IMR-90 (cell line): ENCODE data around the gene NAPB. TPM values are rescaled to one million over a fixed set of nuclear protein-coding genes. Genes with fewer than 3 reads are reported as not detected.

Experiments
- ATAC-seq: fragments of 200-7000 bp; cut with Tn5 transposase; 2 replicates; pipeline ENCODE4 v1.9.1; 2020; ENCODE audit warnings: low read depth, mild to moderate bottlenecking, moderate library complexity
- BruUV-seq: library from RNA; stranded (reverse); fragments of 400-500 nt; replicated peaks from 2 replicates; lab custom pipeline; 2021; lab: Mats Ljungman, UMichigan
- CTCF ChIA-PET: fragments of 300-600 bp; formaldehyde crosslinking; extraction: SDS; loops from one replicate; lab custom pipeline; 2021; ENCODE audit warnings: antibody characterized with exemption; lab: Yijun Ruan, JAX
- POLR2A ChIA-PET: fragments of 300-600 bp; sonication (Branson Sonifier 250); formaldehyde crosslinking; loops from one replicate; lab custom pipeline; 2022; ENCODE audit warnings: antibody characterized with exemption; ENCODE audit not compliant: unreplicated experiment; lab: Charles Lee
- DNase-seq: peaks from one replicate; pipeline ENCODE4 v3.0.0; 2013
- H2AFZ ChIP-seq: replicated peaks from 2 replicates; pipeline ENCODE3; 2013; ENCODE audit warnings: low read length, mild to moderate bottlenecking; ENCODE audit not compliant: poor library complexity
- H2AK5ac ChIP-seq: 2 replicates; pipeline ENCODE4 v1.6.1; 2013; ENCODE audit warnings: low read depth, low read length, inconsistent platforms
- H2AK9ac ChIP-seq: replicated peaks from 2 replicates; pipeline ENCODE3; 2013; ENCODE audit warnings: mild to moderate bottlenecking, low read depth, low read length, moderate library complexity; ENCODE audit not compliant: poor library complexity
- H2BK120ac ChIP-seq: 2 replicates; pipeline ENCODE4 v1.6.1; 2013; ENCODE audit warnings: low read depth, low read length, inconsistent platforms
- H2BK15ac ChIP-seq: 3 replicates; pipeline ENCODE4 v1.6.1; 2013; ENCODE audit warnings: low read depth, low read length, inconsistent platforms
- H2BK20ac ChIP-seq: 2 replicates; pipeline ENCODE4 v1.6.1; 2013; ENCODE audit warnings: low read depth, mild to moderate bottlenecking, inconsistent platforms, low read length, moderate library complexity
- H2BK5ac ChIP-seq: 2 replicates; pipeline ENCODE4 v1.6.1; 2013; ENCODE audit warnings: mild to moderate bottlenecking, low read depth, low read length, inconsistent platforms; ENCODE audit not compliant: poor library complexity, severe bottlenecking
- H3K14ac ChIP-seq: replicated peaks from 2 replicates; pipeline ENCODE4 v1.6.1; 2013; ENCODE audit warnings: low read depth, low read length, inconsistent platforms
- H3K18ac ChIP-seq: 2 replicates; pipeline ENCODE4 v1.6.1; 2013; ENCODE audit warnings: low read depth, low read length, control low read depth
- H3K23ac ChIP-seq: 2 replicates; pipeline ENCODE4 v1.6.1; 2013; ENCODE audit warnings: low read depth, low read length, inconsistent platforms
- H3K27ac ChIP-seq: 2 replicates; pipeline ENCODE4 v1.5.1; 2013; ENCODE audit warnings: mild to moderate bottlenecking, control low read depth, low read length; ENCODE audit not compliant: insufficient read depth
- H3K27me3 ChIP-seq: 2 replicates; pipeline ENCODE4 v1.6.1; 2013; ENCODE audit warnings: low read length; ENCODE audit not compliant: control insufficient read depth, insufficient read depth
- H3K36me3 ChIP-seq: 2 replicates; pipeline ENCODE4 v1.6.1; 2013; ENCODE audit warnings: low read length, mixed read lengths; ENCODE audit not compliant: control insufficient read depth, insufficient read depth
- H3K4ac ChIP-seq: 2 replicates; pipeline ENCODE4 v1.6.1; 2013; ENCODE audit warnings: low read depth, low read length, inconsistent platforms
- H3K4me1 ChIP-seq: 2 replicates; pipeline ENCODE4 v1.6.1; 2013; ENCODE audit warnings: low read length, mixed read lengths; ENCODE audit not compliant: control insufficient read depth, insufficient read depth
- H3K4me2 ChIP-seq: 2 replicates; pipeline ENCODE4 v1.6.1; 2013; ENCODE audit warnings: low read depth, mild to moderate bottlenecking, control low read depth, low read length, moderate library complexity
- H3K4me3 ChIP-seq: 2 replicates; pipeline ENCODE4 v1.5.1; 2013; ENCODE audit warnings: low read depth, mild to moderate bottlenecking, control low read depth, low read length, moderate library complexity; ENCODE audit not compliant: insufficient read depth
- H3K56ac ChIP-seq: 2 replicates; pipeline ENCODE4 v1.6.1; 2013; ENCODE audit warnings: low read length, inconsistent platforms; ENCODE audit not compliant: insufficient read depth; ENCODE audit errors: extremely low read depth
- H3K79me1 ChIP-seq, 2 experiments: 2 replicates each; pipeline ENCODE4 v1.6.1; 2013; ENCODE audit warnings: low read length in 2 of 2, inconsistent platforms in 1 of 2, low read depth in 1 of 2
- H3K9ac ChIP-seq: 2 replicates; pipeline ENCODE4 v1.6.1; 2013; ENCODE audit warnings: low read depth, low read length, control low read depth
- H3K9me1 ChIP-seq: 2 replicates; pipeline ENCODE4 v1.6.1; 2013; ENCODE audit warnings: low read length, inconsistent platforms; ENCODE audit not compliant: insufficient read depth
- H3K9me3 ChIP-seq: 2 replicates; pipeline ENCODE4 v1.6.1; 2013; ENCODE audit warnings: low read length; ENCODE audit not compliant: control insufficient read depth, insufficient read depth
- H4K20me1 ChIP-seq: 2 replicates; pipeline ENCODE4 v1.6.1; 2013; ENCODE audit warnings: low read length, inconsistent platforms; ENCODE audit not compliant: insufficient read depth
- H4K5ac ChIP-seq: 2 replicates; pipeline ENCODE4 v1.6.1; 2013; ENCODE audit warnings: mild to moderate bottlenecking, low read depth, low read length, control low read depth
- H4K8ac ChIP-seq, 2 experiments: 2 replicates each; pipeline ENCODE4 v1.6.1; 2013; ENCODE audit warnings: low read depth in 2 of 2, low read length in 2 of 2, control low read depth in 1 of 2, inconsistent platforms in 1 of 2
- H4K91ac ChIP-seq: 2 replicates; pipeline ENCODE4 v1.6.1; 2013; ENCODE audit warnings: low read depth, low read length, inconsistent platforms; ENCODE audit not compliant: insufficient read depth
- CHD1 ChIP-seq: IDR thresholded peaks from 2 replicates; pipeline ENCODE4 v1.6.1; 2012; ENCODE audit warnings: low read depth, low read length, improper control_type of control experiment
- ELK1 ChIP-seq: fragments of 150-350 bp; IDR thresholded peaks from 2 replicates; pipeline ENCODE4 v1.6.1; 2016; ENCODE audit warnings: low read depth, mild to moderate bottlenecking, low read length, moderate library complexity, borderline replicate concordance
- FOS ChIP-seq: fragments of 150-350 bp; IDR thresholded peaks from 2 replicates; pipeline ENCODE4 v1.6.1; 2016; ENCODE audit warnings: low read depth, low read length
- MAFK ChIP-seq: IDR thresholded peaks from 2 replicates; pipeline ENCODE4 v1.6.1; 2012; ENCODE audit warnings: low read depth, low read length, improper control_type of control experiment
- MXI1 ChIP-seq: IDR thresholded peaks from 2 replicates; pipeline ENCODE4 v1.6.1; 2012; ENCODE audit warnings: low read depth, mild to moderate bottlenecking, low read length, moderate library complexity, borderline replicate concordance
- NFE2L2 ChIP-seq: fragments of 150-350 bp; IDR thresholded peaks from 2 replicates; pipeline ENCODE4 v1.6.1; 2016; ENCODE audit warnings: low read depth, mild to moderate bottlenecking, low read length
- POLR2A ChIP-seq: IDR thresholded peaks from 2 replicates; pipeline ENCODE4 v1.6.1; 2012; ENCODE audit warnings: mild to moderate bottlenecking, low read depth, low read length
- RAD21 ChIP-seq: IDR thresholded peaks from 2 replicates; pipeline ENCODE4 v1.6.1; 2012; ENCODE audit warnings: low read length, improper control_type of control experiment
- USF2 ChIP-seq: fragments of 150-350 bp; IDR thresholded peaks from 2 replicates; pipeline ENCODE4 v1.6.1; 2017; ENCODE audit warnings: mild to moderate bottlenecking, antibody characterized with exemption, low read length, low read depth
- WGBS, 2 experiments: methylation state at CpG; one replicate each; pipeline versions ENCODE4 v1.1.5 to v1.1.7; 2013; ENCODE audit warnings: missing lambda C conversion rate in 2 of 2; ENCODE audit not compliant: insufficient read length in 1 of 2; ENCODE audit errors: extremely low coverage in 2 of 2; 5-methylcytosine and 5-hydroxymethylcytosine counted together
- dilution Hi-C: fragments of 300-500 bp; cut with HindIII; formaldehyde crosslinking; loops from one replicate; pipeline ENCODE4 v1.14.3; 2018; ENCODE audit warnings: low sequenced_read_pairs; ENCODE audit not compliant: unreplicated experiment
- in situ Hi-C: fragments of 300-500 bp; cut with MboI; formaldehyde crosslinking; loops from 3 replicates; pipeline ENCODE4 v1.14.3; 2019; ENCODE audit warnings: low sequenced_read_pairs, inconsistent platforms, mixed read lengths
- intact Hi-C: fragments of 100-400 bp; cut with micrococcal nuclease; formaldehyde crosslinking; loops from 2 replicates; pipeline ENCODE4 v1.10.0; 2022
- polyA plus RNA-seq, 3 experiments: library from polyadenylated mRNA; depleted of rRNA; stranded (reverse); fragments of >200 nt; gene quantifications; 2 replicates each; pipeline ENCODE4 v1.2.3, GENCODE V29; 2012; ENCODE audit warnings: low replicate concordance in 1 of 3
- total RNA-seq: library from RNA; depleted of rRNA; stranded (reverse); fragments of >200 nt; gene quantifications from 2 replicates; pipeline ENCODE4 v1.2.3, GENCODE V29; 2012

The NAPB gene
- total and polyA plus RNA-seq, 2 of the 4 experiments (the other 2 are of a cell fraction), result 4.4 to 5.2 TPM

GRCh38 chr20:23406880-23407279 lies 14.4 kb downstream of the NAPB start:
- Histone ChIP-seq H3K23ac (no peak overlapping the region), H3K4me1 (peaks cover 15% of the 10 kb centered on the region), H2BK20ac (no peak overlapping the region), H2AK5ac (no peak overlapping the region), H4K20me1 (peaks cover 41% of the 10 kb centered on the region), H3K4ac (no peak overlapping the region), H3K14ac (no peak overlapping the region), H4K8ac (no peak overlapping the region), H3K9ac (no peak overlapping the region), H3K36me3 (no peaks in the 10 kb centered on the region; the same call in 1 of the 2 replicates), H2BK15ac (no peak overlapping the region), H3K79me1 (peaks cover 27 to 79% of the 10 kb centered on the region in 2 experiments), H2AFZ (no peak overlapping the region), H4K91ac (no peak overlapping the region), H2AK9ac (no peak overlapping the region), H3K27ac (no peak overlapping the region), H3K56ac (no peak overlapping the region), H4K5ac (no peak overlapping the region), H3K9me3 (no peaks in the 10 kb centered on the region), H2BK120ac (no peak overlapping the region), H3K4me2 (no peak overlapping the region), H3K18ac (no peak overlapping the region), H2BK5ac (no peak overlapping the region), H3K4me3 (no peak overlapping the region), H3K27me3 (no peaks in the 10 kb centered on the region), H3K9me1 (peaks cover 9% of the 10 kb centered on the region)
- no TSS peak for BruUV-seq
- ChIA-PET CTCF (no interaction called here), POLR2A (no interaction called here)
- no CpG with 5 or more reads among the region's 1 CpG for WGBS, 2 experiments
- dilution Hi-C loops (no loop called here), intact Hi-C loops (no loop called here), in situ Hi-C loops (no loop called here)
- DNase-seq (no peak), ATAC-seq (no peak)
- TF ChIP-seq ELK1, result no peak
- TF ChIP-seq FOS, result no peak
- no peak for TF ChIP-seq POLR2A
- no peak for TF ChIP-seq MAFK
- TF ChIP-seq RAD21, result no peak
- no peak for TF ChIP-seq NFE2L2
- TF ChIP-seq USF2, result no peak
- no peak for TF ChIP-seq CHD1
- no peak for TF ChIP-seq MXI1
